Adrenal gland (tissue), 12 donors: ENCODE data around the gene STMN3. TPM values are rescaled to one million over a fixed set of nuclear protein-coding genes. Genes with fewer than 3 reads are reported as not detected.
A peak's percentile ranks its signal among the peaks of the same experiment; 100 is the strongest.
"Not testable (repeated sequence)": the region's sequence is repeated elsewhere in the genome, so short reads cannot be mapped to it uniquely, and the experiment has no call there.

Experiments used
- DNase-seq, 7 donors: peaks; one replicate each; pipeline ENCODE4 v3.0.0-alpha.2; 2019 to 2020
- H3K27ac ChIP-seq, 5 donors: fragments of 200-600 bp; sonication (generic) in 4 of 5; 1 replicate in 3 of 5; 2 replicates in 2 of 5; pipeline versions ENCODE4 v1.5.1 to v1.8.0; 2016 to 2020; ENCODE audit warnings: mild to moderate bottlenecking in 1 of 5
- H3K27me3 ChIP-seq: fragments of 200-600 bp; 2 replicates; pipeline ENCODE4 v1.8.0; 2021
- H3K36me3 ChIP-seq, 2 donors: fragments of 200-600 bp; replicated peaks in 1 of 2; 1 replicate in 1 of 2; 2 replicates in 1 of 2; pipeline versions ENCODE4 v1.5.1 to v1.8.0; 2018 to 2022
- H3K4me1 ChIP-seq, 2 donors: fragments of 200-600 bp; replicated peaks in 1 of 2; 1 replicate in 1 of 2; 2 replicates in 1 of 2; pipeline versions ENCODE4 v1.5.1 to v1.8.0; 2018 to 2021
- H3K4me3 ChIP-seq, 4 donors: fragments of 200-600 bp; sonication (generic) in 3 of 4; one replicate each; pipeline ENCODE4 v1.5.1; 2016 to 2018
- H3K9me3 ChIP-seq, 3 donors: fragments of 200-600 bp; sonication (generic) in 1 of 3; replicated peaks in 1 of 3; 1 replicate in 2 of 3; 2 replicates in 1 of 3; pipeline versions ENCODE4 v1.5.1 to v1.8.0; 2016 to 2021
- POLR2A ChIP-seq, 2 donors: fragments of 450-650 bp; IDR thresholded peaks; one replicate each; pipeline ENCODE4 v1.6.1; 2017; ENCODE audit warnings: antibody characterized with exemption in 2 of 2, mild to moderate bottlenecking in 2 of 2, moderate library complexity in 1 of 2
- WGBS, 4 donors: extraction: QIAGEN DNeasy Blood & Tissue Kit in 2 of 4; methylation state at CpG; one replicate each; pipeline versions ENCODE4 v1.1.5 to v1.1.7; 2013 to 2017; 5-methylcytosine and 5-hydroxymethylcytosine counted together
- intact Hi-C, 2 donors: fragments of 100-400 bp; cut with DNase I; formaldehyde crosslinking; loops; one replicate each; pipeline versions ENCODE4 v1.14.1 to v1.15.0; 2022 to 2023
- polyA plus RNA-seq, 3 donors: library from polyadenylated mRNA; stranded (reverse); fragments of 200-250 nt in 2 of 3; fragments of 350-450 nt in 1 of 3; fragmentation: Illumina TruSeq in 1 of 3; extraction: RNeasy Lipid Tissue Mini Kit (QIAGEN cat#74804) in 1 of 3; gene quantifications; one replicate each; pipeline ENCODE4 v1.2.3, GENCODE V29; 2013 to 2014
- total RNA-seq, 9 donors: library from RNA; depleted of rRNA in 4 of 9; stranded (reverse); fragments of >200 nt in 4 of 9; fragments of 120-200 nt in 1 of 9; fragmentation: NEBNext Ultra II Directional in 1 of 9; extraction: Animal tissue kit (Norgen Biotek cat#: 25700) in 1 of 9; gene quantifications; one replicate each; pipeline versions ENCODE4 v1.1.0 to v1.2.4, GENCODE V29; 2013 to 2023
- TF ChIP-seq, protein P1 (sequence below), 6 experiments: fragments of 450-650 bp in 4 of 6; fragments of 200-600 bp in 2 of 6; sonication (generic) in 1 of 6; IDR thresholded peaks; 1 replicate in 5 of 6; 2 replicates in 1 of 6; pipeline versions ENCODE4 v1.5.1 to v1.8.0; 2016 to 2021; ENCODE audit warnings: antibody characterized with exemption in 6 of 6, mild to moderate bottlenecking in 2 of 6, moderate library complexity in 1 of 6
- donor health status: healthy with polysubstance abuse.
- donor health status: Bipolar disorder and iron deficiency.
- donor health status: DM: yes; HTN: yes; CAD: no.
- donor health status: DM: no; HTN: no; CAD: no.
- donor health status: DM: no; HTN: no; CAD: no.
- donor health status: DM: yes; HTN: yes; CAD: no.

Gene STMN3
- total and polyA plus RNA-seq, 12 donors, result 29.2 to 109 (median 54.5) TPM

DNA sequence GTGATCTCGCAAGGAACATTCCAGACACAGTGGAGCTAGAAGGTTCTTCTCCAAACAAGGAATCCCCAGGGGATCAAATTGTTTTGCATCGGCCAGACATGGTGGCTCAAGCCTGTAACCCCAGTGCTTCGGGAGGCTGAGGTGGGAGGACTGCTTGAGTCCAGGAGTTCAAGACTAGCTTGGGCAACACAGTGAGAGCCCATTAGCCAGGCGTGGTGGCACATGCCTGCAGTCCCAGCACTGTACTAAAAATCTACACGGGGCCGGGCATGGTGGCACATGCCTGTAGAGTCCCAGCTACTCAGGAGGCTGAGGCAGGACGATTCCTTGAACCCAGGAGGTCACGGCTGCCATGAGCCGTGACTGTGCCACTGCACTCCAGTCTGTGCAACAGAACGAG, 41.6 kb downstream of the STMN3 start:
- intact Hi-C loops, result loop anchor here in 1 of 2 donors (10.0 kb wide), 1 partner anchor 363 kb away; the partner anchor contains the start of gene SAMD10
- peak overlapping the region in 3 of 5 donors; percentile 63 to 82 (median 69) for H3K27ac ChIP-seq
- no peaks in the 10 kb centered on the region for H3K27me3 ChIP-seq
- no peak for TF ChIP-seq POLR2A (IDR thresholded peaks at IDR 0.05)
- TF ChIP-seq, protein P1, sequence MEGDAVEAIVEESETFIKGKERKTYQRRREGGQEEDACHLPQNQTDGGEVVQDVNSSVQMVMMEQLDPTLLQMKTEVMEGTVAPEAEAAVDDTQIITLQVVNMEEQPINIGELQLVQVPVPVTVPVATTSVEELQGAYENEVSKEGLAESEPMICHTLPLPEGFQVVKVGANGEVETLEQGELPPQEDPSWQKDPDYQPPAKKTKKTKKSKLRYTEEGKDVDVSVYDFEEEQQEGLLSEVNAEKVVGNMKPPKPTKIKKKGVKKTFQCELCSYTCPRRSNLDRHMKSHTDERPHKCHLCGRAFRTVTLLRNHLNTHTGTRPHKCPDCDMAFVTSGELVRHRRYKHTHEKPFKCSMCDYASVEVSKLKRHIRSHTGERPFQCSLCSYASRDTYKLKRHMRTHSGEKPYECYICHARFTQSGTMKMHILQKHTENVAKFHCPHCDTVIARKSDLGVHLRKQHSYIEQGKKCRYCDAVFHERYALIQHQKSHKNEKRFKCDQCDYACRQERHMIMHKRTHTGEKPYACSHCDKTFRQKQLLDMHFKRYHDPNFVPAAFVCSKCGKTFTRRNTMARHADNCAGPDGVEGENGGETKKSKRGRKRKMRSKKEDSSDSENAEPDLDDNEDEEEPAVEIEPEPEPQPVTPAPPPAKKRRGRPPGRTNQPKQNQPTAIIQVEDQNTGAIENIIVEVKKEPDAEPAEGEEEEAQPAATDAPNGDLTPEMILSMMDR (IDR thresholded peaks at IDR 0.05), result no peak
- 80 to 90% (median 86%) methylated on average over 7 to 10 of the region's 10 CpGs for WGBS, 4 donors
- H3K4me3 ChIP-seq, result no peak overlapping the region
- no peak for DNase-seq
- H3K9me3 ChIP-seq, result no peaks in the 10 kb centered on the region
- H3K4me1 ChIP-seq, result peaks cover 8 to 16% of the 10 kb centered on the region in 2 donors
- H3K36me3 ChIP-seq, result peaks cover 0 to 4% of the 10 kb centered on the region in 2 donors

DNA sequence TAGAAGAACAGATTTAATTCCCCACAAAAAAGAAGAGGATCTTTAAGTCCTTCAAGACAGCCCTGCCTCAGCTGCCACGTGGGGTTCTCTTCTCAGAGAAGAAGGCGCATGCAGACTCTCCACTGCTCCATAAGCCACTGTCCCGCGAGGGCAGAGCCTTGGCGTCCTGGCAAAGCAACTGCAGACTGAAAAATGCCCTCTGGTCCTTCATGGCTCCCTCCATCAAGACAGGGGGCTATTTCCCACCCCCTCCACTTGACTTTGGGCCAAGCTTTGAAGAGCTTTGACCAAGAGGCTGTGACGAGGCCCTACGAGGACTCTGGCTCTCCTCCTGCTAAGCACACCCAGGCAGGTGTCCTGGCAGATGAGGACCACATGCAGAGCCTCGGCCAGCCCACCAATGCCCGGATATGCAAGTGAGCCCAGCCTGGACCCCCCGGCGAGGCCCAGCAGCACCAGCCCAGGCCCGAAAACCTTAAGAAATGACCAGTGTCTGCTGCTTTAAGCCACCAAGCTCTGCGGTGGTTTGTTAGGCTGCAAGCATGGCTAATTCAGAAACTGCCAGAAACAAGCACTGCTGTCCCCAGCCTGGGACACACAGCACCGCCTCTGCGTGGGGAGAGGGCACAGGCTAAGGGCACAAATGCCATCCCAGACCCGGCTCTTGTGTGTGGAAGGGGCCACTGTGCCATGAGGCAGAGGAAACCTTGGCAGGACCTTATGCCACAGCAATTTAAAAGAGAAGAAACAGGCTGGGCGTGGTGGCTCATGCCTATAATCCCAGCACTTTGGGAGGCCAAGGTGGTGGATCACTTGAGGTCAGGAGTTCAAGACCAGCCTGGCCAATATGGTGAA, 42.4 kb downstream of the STMN3 start:
- 89 to 95% (median 93%) methylated on average over 12 to 17 of the region's 17 CpGs for WGBS, 4 donors
- H3K36me3 ChIP-seq, result no peaks in the 10 kb centered on the region
- H3K27ac ChIP-seq, result no peak overlapping the region
- no peaks in the 10 kb centered on the region for H3K27me3 ChIP-seq
- no peak for DNase-seq
- no peaks in the 10 kb centered on the region for H3K9me3 ChIP-seq
- peaks cover 8 to 16% of the 10 kb centered on the region in 2 donors for H3K4me1 ChIP-seq
- intact Hi-C loops, result loop anchor here in 1 of 2 donors (10.0 kb wide), 1 partner anchor 364 kb away; the partner anchor contains the start of gene SAMD10
- no peak overlapping the region for H3K4me3 ChIP-seq
- TF ChIP-seq, protein P1 (IDR thresholded peaks at IDR 0.05), result no peak
- TF ChIP-seq POLR2A (IDR thresholded peaks at IDR 0.05), result no peak

DNA sequence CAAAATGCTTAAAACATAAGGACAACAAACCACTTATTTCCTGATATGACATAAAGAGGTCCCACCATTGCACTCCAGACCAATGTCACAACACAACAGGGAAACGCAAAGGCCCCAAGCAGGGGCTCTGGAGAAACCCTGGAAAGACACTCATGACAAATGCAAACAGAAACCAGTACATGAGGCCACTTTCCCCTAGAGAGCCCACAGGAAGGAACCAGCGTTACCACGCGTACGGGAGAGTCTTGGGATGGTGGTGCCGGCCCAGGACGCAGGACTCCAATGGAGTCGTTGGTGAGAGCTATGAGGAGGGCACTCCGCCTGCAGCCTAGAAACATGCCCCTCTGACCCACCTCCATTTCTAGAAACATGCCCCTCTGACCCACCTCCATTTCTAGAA, 46.5 kb downstream of the STMN3 start:
- TF ChIP-seq, protein P1 (IDR thresholded peaks at IDR 0.05), result no peak
- no peak for TF ChIP-seq POLR2A (IDR thresholded peaks at IDR 0.05)
- no peaks in the 10 kb centered on the region for H3K4me1 ChIP-seq
- intact Hi-C loops, result no loop called here
- peaks cover 0 to 9% of the 10 kb centered on the region in 2 donors for H3K36me3 ChIP-seq
- DNase-seq, result no peak
- WGBS, 4 donors, result 85 to 94% (median 89%) methylated on average over 9 of the region's 9 CpGs
- H3K4me3 ChIP-seq, result no peak overlapping the region
- H3K9me3 ChIP-seq, result no peaks in the 10 kb centered on the region
- no peak overlapping the region for H3K27ac ChIP-seq
- no peaks in the 10 kb centered on the region for H3K27me3 ChIP-seq

DNA sequence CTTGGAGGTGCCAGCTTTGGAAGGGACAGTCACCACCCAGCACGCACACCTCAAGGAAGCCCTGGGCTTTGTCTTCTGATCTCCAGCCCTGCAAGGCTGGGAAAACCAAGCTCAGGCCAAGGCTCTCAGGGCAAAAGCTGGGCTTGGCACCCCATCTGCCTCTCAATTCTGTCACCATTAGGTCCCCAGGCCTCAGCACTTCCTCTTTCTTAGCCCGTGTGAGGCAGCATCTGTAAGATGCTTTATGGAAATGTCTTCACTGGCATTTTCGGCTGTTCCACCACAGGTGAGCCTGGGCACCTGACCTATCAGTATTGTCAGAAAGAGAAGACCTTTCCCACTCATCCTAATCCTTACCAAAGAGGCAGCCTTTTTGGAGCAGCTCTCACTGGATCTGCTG, 50.9 kb downstream of the STMN3 start:
- H3K36me3 ChIP-seq, result peaks cover 0 to 40% of the 10 kb centered on the region in 2 donors
- WGBS, 4 donors, result 88 to 93% (median 89%) methylated on average over 3 of the region's 3 CpGs
- no peaks in the 10 kb centered on the region for H3K27me3 ChIP-seq
- no peaks in the 10 kb centered on the region for H3K4me1 ChIP-seq
- intact Hi-C loops, result no loop called here
- no peak overlapping the region for H3K27ac ChIP-seq
- no peak for DNase-seq
- H3K4me3 ChIP-seq, result no peak overlapping the region
- TF ChIP-seq POLR2A (IDR thresholded peaks at IDR 0.05), result no peak
- TF ChIP-seq, protein P1 (IDR thresholded peaks at IDR 0.05), result no peak
- H3K9me3 ChIP-seq, result no peaks in the 10 kb centered on the region

DNA sequence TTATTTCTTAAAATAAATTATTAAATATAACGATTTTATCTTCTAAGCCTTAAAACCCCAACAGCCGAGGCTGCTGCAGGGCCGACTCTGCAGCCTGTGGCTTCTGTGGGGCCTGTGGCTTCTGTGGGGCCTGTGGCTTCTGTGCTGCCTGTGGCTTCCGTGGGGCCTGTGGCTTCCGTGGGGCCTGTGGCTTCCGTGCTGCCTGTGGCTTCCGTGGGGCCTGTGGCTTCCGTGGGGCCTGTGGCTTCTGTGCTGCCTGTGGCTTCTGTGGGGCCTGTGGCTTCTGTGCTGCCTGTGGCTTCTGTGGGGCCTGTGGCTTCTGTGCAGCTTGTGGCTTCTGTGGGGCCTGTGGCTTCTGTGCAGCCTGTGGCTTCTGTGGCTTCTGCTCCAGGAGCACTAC, 51.5 kb downstream of the STMN3 start:
- DNase-seq, intact Hi-C loops, H3K4me3 ChIP-seq, H3K27me3 ChIP-seq, H3K9me3 ChIP-seq, H3K4me1 ChIP-seq, H3K27ac ChIP-seq: not testable (repeated sequence)
- 75 to 80% (median 76%) methylated on average over 6 to 8 of the region's 8 CpGs for WGBS, 4 donors
- peaks cover 0 to 40% of the 10 kb centered on the region in 2 donors for H3K36me3 ChIP-seq
